Limb (tissue), 2 donors: ENCODE measurements around the gene PGLYRP3.

Experiments
- DNase-seq, 2 donors: peaks; one replicate each; pipeline ENCODE4 v3.0.0-alpha.2; 2016; ENCODE audit errors: extremely low spot score in 2 of 2

PGLYRP3 gene

GRCh38 chr1:153312570-153313186 lies at the start of gene PGLYRP3:
Gene PGLYRP3, minus strand, starts transcription at chr1:153312952. Its CDS starts 2,287 bp downstream, at chr1:153310665.
- no peak for DNase-seq

- DNase-seq = no peak
Observed at GRCh38 chr1:153362187-153362775, 49.5 kb upstream of the PGLYRP3 start.

GRCh38 chr1:153361480-153362109 lies 48.8 kb upstream of the PGLYRP3 start:
- DNase-seq = no peak

- DNase-seq = no peak
Observed at GRCh38 chr1:153360592-153361479, 48.1 kb upstream of the PGLYRP3 start.

GRCh38 chr1:153360190-153360589 lies 47.4 kb upstream of the PGLYRP3 start:
- no peak for DNase-seq

- no peak for DNase-seq
Observed at GRCh38 chr1:153359241-153359640, 46.5 kb upstream of the PGLYRP3 start.

- no peak for DNase-seq
Observed at GRCh38 chr1:153358691-153358975, 45.9 kb upstream of the PGLYRP3 start.

- no peak for DNase-seq
Observed at GRCh38 chr1:153357853-153358690, 45.3 kb upstream of the PGLYRP3 start, which contains the start of gene S100A9. Gene S100A9, plus strand, starts transcription at chr1:153357854. Its CDS starts 430 bp downstream, at chr1:153358284.

- DNase-seq = no peak
Observed at GRCh38 chr1:153357076-153357852, 44.5 kb upstream of the PGLYRP3 start.

- no peak for DNase-seq
Observed at GRCh38 chr1:153356392-153357075, 43.8 kb upstream of the PGLYRP3 start.

GRCh38 chr1:153355445-153356071 lies 42.8 kb upstream of the PGLYRP3 start:
- no peak for DNase-seq

- DNase-seq = no peak
Observed at GRCh38 chr1:153354515-153355193, 41.9 kb upstream of the PGLYRP3 start.

- DNase-seq = no peak
Observed at GRCh38 chr1:153353226-153353947, 40.6 kb upstream of the PGLYRP3 start.

GRCh38 chr1:153352523-153352922 lies 39.8 kb upstream of the PGLYRP3 start:
- peak; percentile 72 to 85 for DNase-seq

- DNase-seq = no peak
Observed at GRCh38 chr1:153350321-153350957, 37.7 kb upstream of the PGLYRP3 start.

GRCh38 chr1:153349363-153350320 lies 36.9 kb upstream of the PGLYRP3 start:
- no peak for DNase-seq
